GM12874 (cell line): ENCODE data around the gene MCIDAS.
A peak's percentile ranks its signal among the peaks of the same experiment; 100 is the strongest.

Experiments
- CTCF ChIP-seq: IDR thresholded peaks from 2 replicates; pipeline ENCODE4 v1.5.1; 2011; ENCODE audit warnings: low read depth, mild to moderate bottlenecking, control low read depth, low read length, moderate library complexity; ENCODE audit not compliant: insufficient read depth

The MCIDAS gene

GRCh38 chr5:55172051-55172899 is 54.8 kb downstream of the MCIDAS start:
- peak; percentile 62; the same call in 1 of the 2 replicates for TF ChIP-seq CTCF

- no peak for TF ChIP-seq CTCF
Observed at GRCh38 chr5:55171471-55171870, 55.6 kb downstream of the MCIDAS start.
